Activated B cell treated with CpG ODN at 0.5 μM for 24 hours (primary cell): ENCODE data around the gene EDIL3. TPM values are rescaled to one million over a fixed set of nuclear protein-coding genes. Genes with fewer than 3 reads are reported as not detected.

Experiments used
- ATAC-seq: fragments of 200-7000 bp; cut with Tn5 transposase; one replicate; pipeline ENCODE4 v1.10.0; 2021; ENCODE audit warnings: low read depth, mild to moderate bottlenecking, moderate library complexity
- CTCF ChIA-PET: fragments of 350-600 bp; sonication (Branson Sonifier 250); formaldehyde crosslinking; loops from one replicate; lab custom pipeline; 2021; ENCODE audit warnings: antibody characterized with exemption; lab: Charles Lee
- POLR2A ChIA-PET: fragments of 350-600 bp; sonication (Branson Sonifier 250); formaldehyde crosslinking; loops from one replicate; lab custom pipeline; 2021; ENCODE audit warnings: antibody characterized with exemption; lab: Charles Lee
- DNase-seq: peaks from one replicate; pipeline ENCODE4 v3.0.0; 2022
- H3K27ac Mint-ChIP-seq: one replicate; pipeline ENCODE4 v1.8.0; 2020; ENCODE audit warnings: mixed read lengths
- H3K27me3 Mint-ChIP-seq: one replicate; pipeline ENCODE4 v1.8.0; 2021; ENCODE audit warnings: mixed read lengths
- H3K36me3 Mint-ChIP-seq: one replicate; pipeline ENCODE4 v1.8.0; 2021; ENCODE audit warnings: low read depth, mixed read lengths
- H3K4me1 Mint-ChIP-seq: one replicate; pipeline ENCODE4 v1.8.0; 2021; ENCODE audit warnings: mixed read lengths
- H3K4me3 Mint-ChIP-seq: one replicate; pipeline ENCODE4 v1.8.0; 2020; ENCODE audit warnings: mild to moderate bottlenecking, mixed read lengths
- H3K9me3 Mint-ChIP-seq: one replicate; pipeline ENCODE4 v1.8.0; 2020; ENCODE audit warnings: mixed read lengths
- intact Hi-C: fragments of 100-400 bp; cut with micrococcal nuclease; formaldehyde crosslinking; loops from one replicate; pipeline ENCODE4 v1.15.1; 2024
- total RNA-seq: library from RNA; stranded (reverse); gene quantifications from 2 replicates; pipeline ENCODE4 v1.2.3, GENCODE V29; 2022
- TF ChIP-seq, protein P1 (sequence below): fragments of 200-600 bp; IDR thresholded peaks from one replicate; pipeline ENCODE4 v1.8.0; 2022; ENCODE audit warnings: antibody characterized with exemption, mild to moderate bottlenecking

Gene EDIL3
- total RNA-seq, 1 donor from 2014 or later = not detected

DNA sequence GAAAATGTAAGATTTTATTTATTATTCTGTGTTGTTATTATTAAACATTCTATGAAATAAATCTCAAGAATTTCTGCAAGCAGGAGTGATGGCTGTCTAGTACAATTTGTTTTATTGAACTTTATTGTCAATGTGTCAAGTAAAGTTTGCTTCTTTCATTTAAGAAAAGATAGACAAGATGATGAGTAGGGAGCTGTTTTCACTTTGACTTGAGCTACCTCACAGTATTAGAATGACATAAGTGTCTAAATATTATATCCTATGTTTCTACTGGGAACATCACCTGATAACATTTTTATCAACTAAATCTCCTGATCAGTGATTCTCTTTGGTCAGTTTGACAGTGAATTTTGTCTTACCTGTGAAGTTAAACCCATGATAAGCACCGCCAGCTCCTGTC lies 12.7 kb upstream of the EDIL3 start:
- DNase-seq = no peak
- CTCF ChIA-PET = no interaction called here
- Mint-ChIP-seq H3K27ac (no peak overlapping the region), H3K9me3 (no peaks in the 10 kb centered on the region), H3K4me1 (no peaks in the 10 kb centered on the region), H3K4me3 (no peak overlapping the region), H3K36me3 (no peaks in the 10 kb centered on the region), H3K27me3 (no peaks in the 10 kb centered on the region)
- ATAC-seq = no peak
- intact Hi-C loops = no loop called here
- POLR2A ChIA-PET = no interaction called here
- TF ChIP-seq, protein P1, sequence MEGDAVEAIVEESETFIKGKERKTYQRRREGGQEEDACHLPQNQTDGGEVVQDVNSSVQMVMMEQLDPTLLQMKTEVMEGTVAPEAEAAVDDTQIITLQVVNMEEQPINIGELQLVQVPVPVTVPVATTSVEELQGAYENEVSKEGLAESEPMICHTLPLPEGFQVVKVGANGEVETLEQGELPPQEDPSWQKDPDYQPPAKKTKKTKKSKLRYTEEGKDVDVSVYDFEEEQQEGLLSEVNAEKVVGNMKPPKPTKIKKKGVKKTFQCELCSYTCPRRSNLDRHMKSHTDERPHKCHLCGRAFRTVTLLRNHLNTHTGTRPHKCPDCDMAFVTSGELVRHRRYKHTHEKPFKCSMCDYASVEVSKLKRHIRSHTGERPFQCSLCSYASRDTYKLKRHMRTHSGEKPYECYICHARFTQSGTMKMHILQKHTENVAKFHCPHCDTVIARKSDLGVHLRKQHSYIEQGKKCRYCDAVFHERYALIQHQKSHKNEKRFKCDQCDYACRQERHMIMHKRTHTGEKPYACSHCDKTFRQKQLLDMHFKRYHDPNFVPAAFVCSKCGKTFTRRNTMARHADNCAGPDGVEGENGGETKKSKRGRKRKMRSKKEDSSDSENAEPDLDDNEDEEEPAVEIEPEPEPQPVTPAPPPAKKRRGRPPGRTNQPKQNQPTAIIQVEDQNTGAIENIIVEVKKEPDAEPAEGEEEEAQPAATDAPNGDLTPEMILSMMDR = no peak

DNA sequence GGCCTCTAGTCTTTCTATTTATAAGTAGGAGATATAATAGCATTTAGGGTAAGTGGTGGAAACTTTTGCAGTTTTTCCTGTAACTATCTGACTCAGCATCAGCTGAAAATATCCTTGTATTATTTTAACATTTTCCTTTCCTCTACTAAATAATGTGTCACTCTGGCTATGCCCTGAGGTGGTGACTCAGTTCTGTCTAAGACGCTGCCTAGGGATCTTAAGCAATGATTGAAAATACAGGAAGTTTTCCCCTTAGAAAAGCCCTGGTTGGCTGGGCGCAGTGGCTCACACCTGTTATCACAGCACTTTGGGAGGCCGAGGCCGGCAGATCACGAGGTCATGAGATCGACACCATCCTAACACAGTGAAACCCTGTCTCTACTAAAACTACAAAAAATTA lies 9.3 kb upstream of the EDIL3 start:
- H3K4me1 Mint-ChIP-seq = no peaks in the 10 kb centered on the region
- H3K4me3 Mint-ChIP-seq = no peak overlapping the region
- DNase-seq = no peak
- TF ChIP-seq, protein P1 = no peak
- H3K27ac Mint-ChIP-seq = no peak overlapping the region
- H3K27me3 Mint-ChIP-seq = no peaks in the 10 kb centered on the region
- intact Hi-C loops = no loop called here
- no peak for ATAC-seq
- H3K36me3 Mint-ChIP-seq = no peaks in the 10 kb centered on the region
- CTCF ChIA-PET = no interaction called here
- POLR2A ChIA-PET = no interaction called here
- H3K9me3 Mint-ChIP-seq = no peaks in the 10 kb centered on the region

DNA sequence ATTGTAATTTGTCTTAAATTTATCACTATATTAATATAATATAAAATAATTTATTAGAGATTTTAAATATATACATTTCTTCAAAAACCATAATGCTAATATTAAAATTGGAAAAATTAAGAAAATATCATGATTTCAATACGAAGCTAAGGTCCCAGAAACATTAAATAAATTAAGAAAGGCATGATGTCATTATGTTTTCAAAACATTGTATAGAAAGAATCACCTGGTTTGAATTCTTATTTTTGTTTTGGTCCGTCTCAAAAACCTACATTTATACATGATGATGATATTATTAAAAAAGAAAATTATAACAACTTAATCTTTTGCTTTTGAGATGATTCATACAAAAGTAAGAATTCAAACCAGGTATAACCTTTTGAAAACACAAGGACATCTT lies 8.2 kb upstream of the EDIL3 start:
- POLR2A ChIA-PET = no interaction called here
- TF ChIP-seq, protein P1 = no peak
- CTCF ChIA-PET = no interaction called here
- no peaks in the 10 kb centered on the region for H3K27me3 Mint-ChIP-seq
- no peaks in the 10 kb centered on the region for H3K36me3 Mint-ChIP-seq
- intact Hi-C loops = no loop called here
- ATAC-seq (no peak), DNase-seq (no peak)
- no peaks in the 10 kb centered on the region for H3K9me3 Mint-ChIP-seq
- no peak overlapping the region for H3K4me3 Mint-ChIP-seq
- H3K4me1 Mint-ChIP-seq = no peaks in the 10 kb centered on the region
- no peak overlapping the region for H3K27ac Mint-ChIP-seq

DNA sequence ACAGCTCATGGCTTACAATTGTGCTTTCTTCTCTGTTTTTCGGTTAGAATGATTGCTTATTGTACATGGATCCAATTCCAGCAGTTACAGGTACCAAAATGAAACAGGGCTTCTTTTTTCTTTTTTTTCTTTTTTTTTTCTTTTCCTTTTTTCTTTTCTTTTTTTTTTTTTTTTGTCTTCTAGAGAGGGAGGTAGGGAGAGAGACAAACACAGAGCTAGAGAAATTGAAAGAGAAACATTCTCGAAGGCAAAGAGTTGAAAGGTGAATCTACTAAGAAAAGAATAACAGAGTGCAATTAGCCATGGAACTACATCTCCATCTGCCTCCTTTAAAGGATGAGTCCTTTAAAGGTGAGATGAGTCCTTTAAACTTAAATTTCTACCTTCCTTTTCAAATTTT lies 1.0 kb upstream of the EDIL3 start:
- H3K4me1 Mint-ChIP-seq = peaks cover 2% of the 10 kb centered on the region
- POLR2A ChIA-PET = no interaction called here
- CTCF ChIA-PET = no interaction called here
- peaks cover 28% of the 10 kb centered on the region for H3K27me3 Mint-ChIP-seq
- TF ChIP-seq, protein P1 = no peak
- no peaks in the 10 kb centered on the region for H3K9me3 Mint-ChIP-seq
- DNase-seq (no peak), ATAC-seq (no peak)
- no peak overlapping the region for H3K27ac Mint-ChIP-seq
- intact Hi-C loops = no loop called here
- no peaks in the 10 kb centered on the region for H3K36me3 Mint-ChIP-seq
- H3K4me3 Mint-ChIP-seq = no peak overlapping the region

DNA sequence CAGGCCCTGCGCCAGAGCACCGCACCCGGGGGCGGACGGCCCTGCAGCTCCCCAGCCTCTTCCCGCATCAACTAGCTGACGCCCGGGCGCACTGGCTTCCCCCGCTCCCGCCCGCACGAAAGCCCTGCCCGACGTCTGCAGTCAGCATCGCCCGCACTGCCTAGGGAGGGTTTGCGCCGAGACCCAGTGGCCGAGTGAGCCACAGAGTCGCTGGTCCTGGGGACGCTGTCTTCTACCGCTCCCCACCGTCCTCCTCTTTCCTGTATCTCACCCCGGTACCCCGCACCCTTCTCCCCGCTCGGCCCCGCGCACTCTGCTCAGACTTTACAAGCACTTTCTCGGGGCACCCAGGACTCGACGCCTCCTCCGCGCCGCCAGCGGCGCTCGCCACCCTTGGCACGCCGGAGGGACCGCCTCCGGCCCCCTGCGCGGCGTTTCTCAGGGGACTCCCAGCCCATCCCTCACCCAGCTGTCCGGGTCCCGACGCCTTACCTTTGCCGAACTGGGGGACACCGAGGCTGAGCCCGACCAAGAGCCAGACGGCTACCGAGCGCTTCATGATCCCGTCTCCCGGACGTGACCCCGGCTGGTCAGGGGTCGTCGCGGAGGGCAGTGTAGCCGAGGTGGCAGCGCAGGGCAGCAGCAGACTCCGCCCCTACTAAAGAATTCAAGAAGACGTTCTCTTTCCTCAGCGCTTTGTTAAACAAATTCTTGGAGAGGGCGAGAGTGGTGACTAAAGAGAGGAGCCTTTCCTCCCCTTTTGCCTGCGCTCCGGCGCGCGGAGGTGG lies 670 bp downstream of the EDIL3 start:
- CTCF ChIA-PET = no interaction called here
- Mint-ChIP-seq H3K9me3 (no peaks in the 10 kb centered on the region), H3K27me3 (peaks cover 28% of the 10 kb centered on the region), H3K4me1 (peaks cover 2% of the 10 kb centered on the region), H3K4me3 (no peak overlapping the region), H3K36me3 (no peaks in the 10 kb centered on the region), H3K27ac (no peak overlapping the region)
- ATAC-seq (no peak), DNase-seq (no peak)
- intact Hi-C loops = no loop called here
- TF ChIP-seq, protein P1 = no peak
- POLR2A ChIA-PET = no interaction called here
